HG03520 (cell line): ENCODE data around the gene ZNF653.

Source experiments
- ATAC-seq: cut with Tn5 transposase; IDR thresholded peaks from one replicate; pipeline ENCODE4 v1.9.1; 2021; ENCODE audit warnings: mild to moderate bottlenecking, moderate library complexity; ENCODE audit not compliant: unreplicated experiment

Gene ZNF653, protein sequence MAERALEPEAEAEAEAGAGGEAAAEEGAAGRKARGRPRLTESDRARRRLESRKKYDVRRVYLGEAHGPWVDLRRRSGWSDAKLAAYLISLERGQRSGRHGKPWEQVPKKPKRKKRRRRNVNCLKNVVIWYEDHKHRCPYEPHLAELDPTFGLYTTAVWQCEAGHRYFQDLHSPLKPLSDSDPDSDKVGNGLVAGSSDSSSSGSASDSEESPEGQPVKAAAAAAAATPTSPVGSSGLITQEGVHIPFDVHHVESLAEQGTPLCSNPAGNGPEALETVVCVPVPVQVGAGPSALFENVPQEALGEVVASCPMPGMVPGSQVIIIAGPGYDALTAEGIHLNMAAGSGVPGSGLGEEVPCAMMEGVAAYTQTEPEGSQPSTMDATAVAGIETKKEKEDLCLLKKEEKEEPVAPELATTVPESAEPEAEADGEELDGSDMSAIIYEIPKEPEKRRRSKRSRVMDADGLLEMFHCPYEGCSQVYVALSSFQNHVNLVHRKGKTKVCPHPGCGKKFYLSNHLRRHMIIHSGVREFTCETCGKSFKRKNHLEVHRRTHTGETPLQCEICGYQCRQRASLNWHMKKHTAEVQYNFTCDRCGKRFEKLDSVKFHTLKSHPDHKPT

DNA sequence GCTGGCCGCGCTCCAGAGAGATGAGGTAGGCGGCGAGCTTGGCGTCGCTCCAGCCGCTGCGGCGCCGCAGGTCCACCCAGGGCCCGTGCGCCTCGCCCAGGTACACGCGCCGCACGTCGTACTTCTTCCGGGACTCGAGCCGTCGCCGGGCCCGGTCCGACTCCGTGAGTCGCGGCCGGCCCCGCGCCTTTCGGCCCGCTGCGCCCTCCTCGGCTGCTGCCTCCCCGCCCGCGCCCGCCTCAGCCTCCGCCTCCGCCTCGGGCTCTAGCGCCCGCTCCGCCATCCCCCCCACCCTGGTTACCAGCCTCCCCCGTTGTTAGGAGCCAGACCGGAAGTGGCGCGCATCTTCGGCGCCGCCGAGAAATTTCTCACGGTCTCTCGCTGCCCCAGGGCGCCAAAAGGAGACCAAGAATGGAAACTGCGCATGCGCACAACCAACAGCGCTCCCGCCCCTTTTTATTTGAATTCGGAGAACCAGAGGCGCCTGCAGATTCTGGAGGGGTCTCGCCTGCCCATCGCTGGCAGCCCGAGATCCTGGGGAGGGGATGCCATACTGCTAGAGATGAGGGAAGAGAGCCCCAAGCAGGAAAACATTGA lies at the start of gene ZNF653:
ZNF653 (minus strand) TSS at position 336 of the 597 bp plus-strand sequence; CDS start at position 283, 53 bp downstream.
- ATAC-seq: peak; percentile 55

DNA sequence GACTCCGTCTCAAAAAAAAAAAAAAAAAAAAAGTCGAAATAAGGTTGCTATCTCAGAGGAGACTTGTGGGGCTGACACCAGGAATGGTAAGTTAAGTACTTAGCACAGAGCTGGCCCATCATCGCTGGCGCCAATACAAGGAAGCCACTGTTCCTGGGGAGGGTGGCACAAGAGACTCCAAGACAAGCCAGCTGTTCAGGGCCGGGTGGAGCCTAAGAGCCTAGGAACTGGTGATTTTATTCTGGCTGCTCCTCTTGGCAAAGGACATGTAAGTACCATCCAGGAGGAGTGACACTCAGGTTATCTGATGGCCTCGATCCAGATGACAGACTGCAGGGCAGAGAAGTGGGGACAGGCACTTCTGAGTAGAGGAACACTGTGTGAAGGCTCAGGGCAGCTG lies 49.6 kb upstream of the ZNF653 start:
- no peak for ATAC-seq

DNA sequence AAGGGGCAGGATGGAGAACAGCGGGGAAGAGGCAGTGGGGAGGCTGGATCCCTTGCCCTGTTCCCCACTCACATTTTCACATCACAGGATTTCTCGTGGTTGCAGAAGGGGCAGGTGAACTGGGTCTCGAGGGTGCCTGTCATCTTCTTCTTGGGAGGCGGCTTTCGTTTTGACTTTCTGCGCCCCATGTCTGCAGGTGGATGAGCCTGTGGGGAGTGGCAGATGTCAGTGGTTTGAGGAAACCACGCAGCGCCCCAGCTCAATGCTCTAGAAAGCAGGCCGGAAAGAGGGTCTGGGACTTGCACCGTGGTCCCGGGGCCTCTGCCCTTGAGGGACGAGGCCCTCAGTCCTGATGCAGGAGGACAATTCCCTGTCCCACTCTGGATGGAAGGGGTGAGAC lies 48.5 kb upstream of the ZNF653 start:
- no peak for ATAC-seq

GRCh38 chr19:11552666-11553372 lies 47.2 kb upstream of the ZNF653 start:
- ATAC-seq: no peak

DNA sequence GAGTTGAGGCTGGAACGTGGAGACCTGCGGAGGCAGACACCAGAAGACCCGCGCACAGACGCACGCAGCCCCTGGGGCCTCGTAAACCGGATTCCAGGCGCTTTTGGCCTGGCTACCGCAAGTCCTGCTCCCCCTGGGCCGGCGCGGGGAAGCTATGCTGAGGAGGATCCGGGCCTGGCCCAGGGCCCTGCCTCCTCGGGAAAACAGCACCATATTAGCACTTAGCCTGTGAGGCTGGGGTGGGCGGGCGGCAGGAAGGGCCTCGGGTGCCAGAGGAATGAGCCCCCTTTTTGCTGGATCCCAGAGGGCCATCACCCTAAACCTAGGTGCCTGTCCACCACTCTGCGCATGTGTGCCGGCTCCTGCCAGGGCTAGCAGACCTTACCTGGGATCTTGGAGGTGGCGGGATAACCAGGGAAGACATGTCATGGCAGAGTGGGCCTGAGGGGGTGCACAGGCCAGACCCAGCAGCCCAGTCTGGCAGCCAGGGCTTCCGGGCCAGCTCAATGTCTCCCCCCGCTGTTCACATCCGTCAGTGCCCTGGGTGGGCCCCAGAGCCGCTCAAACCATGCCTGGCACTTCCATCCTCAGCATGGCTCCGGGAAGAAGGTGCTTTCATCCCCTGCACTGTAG lies 46.1 kb upstream of the ZNF653 start:
- no peak for ATAC-seq

GRCh38 chr19:11550265-11550664 lies 44.6 kb upstream of the ZNF653 start:
- no peak for ATAC-seq

DNA sequence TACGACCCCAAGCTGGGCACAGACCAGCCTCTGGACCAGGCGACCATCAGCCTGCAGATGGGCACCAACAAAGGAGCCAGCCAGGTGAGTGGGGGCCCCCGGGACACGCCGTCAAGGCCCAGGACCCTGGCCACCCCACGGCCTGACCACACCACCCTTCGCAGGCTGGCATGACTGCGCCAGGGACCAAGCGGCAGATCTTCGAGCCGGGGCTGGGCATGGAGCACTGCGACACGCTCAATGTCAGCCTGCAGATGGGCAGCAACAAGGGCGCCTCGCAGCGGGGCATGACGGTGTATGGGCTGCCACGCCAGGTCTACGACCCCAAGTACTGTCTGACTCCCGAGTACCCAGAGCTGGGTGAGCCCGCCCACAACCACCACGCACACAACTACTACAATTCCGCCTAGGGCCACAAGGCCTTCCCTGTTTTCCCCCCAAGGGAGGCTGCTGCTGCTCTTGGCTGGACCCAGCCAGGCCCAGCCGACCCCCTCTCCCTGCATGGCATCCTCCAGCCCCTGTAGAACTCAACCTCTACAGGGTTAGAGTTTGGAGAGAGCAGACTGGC lies 43.8 kb upstream of the ZNF653 start:
- no peak for ATAC-seq

GRCh38 chr19:11547929-11548700 lies 42.5 kb upstream of the ZNF653 start:
- no peak for ATAC-seq

DNA sequence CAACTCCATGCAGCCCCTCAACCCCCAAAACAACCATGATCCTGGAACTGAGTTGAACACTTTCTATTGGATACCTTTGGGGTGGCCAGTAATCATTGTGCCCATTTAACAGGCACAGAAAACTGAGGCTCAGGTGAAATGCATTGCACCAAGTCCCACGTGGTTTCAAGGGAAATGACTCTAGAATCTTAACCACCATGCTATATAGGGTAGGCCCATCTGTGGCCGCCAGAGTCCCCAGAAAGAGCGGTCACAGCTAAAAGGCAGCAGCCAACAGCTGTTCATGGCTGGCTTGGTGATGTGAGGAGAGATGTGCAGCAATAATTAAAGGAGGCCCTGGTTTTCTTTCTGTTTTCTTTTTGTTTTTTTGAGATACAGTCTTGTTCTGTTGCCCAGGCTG lies 35.6 kb upstream of the ZNF653 start:
- ATAC-seq: no peak

DNA sequence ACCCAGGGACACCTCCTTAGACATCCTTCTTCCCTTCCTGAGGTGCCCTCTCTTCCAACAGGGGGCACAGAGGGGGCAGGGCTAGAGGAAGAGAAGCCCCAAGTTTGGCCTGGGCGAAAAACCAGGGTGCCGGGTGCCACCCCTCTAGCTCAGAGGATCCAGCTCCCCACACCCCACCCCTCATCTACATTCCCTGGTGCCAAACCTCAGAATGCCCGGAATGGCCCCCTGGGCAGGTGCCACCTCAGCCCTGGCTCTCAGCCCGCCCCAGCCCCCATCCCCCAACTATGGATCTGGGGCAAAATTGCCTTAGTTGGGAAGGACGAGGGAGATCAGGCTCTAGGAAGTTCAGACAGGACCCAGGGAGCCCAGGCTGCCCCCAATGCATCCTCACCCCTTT lies 35.0 kb upstream of the ZNF653 start:
- ATAC-seq: no peak

DNA sequence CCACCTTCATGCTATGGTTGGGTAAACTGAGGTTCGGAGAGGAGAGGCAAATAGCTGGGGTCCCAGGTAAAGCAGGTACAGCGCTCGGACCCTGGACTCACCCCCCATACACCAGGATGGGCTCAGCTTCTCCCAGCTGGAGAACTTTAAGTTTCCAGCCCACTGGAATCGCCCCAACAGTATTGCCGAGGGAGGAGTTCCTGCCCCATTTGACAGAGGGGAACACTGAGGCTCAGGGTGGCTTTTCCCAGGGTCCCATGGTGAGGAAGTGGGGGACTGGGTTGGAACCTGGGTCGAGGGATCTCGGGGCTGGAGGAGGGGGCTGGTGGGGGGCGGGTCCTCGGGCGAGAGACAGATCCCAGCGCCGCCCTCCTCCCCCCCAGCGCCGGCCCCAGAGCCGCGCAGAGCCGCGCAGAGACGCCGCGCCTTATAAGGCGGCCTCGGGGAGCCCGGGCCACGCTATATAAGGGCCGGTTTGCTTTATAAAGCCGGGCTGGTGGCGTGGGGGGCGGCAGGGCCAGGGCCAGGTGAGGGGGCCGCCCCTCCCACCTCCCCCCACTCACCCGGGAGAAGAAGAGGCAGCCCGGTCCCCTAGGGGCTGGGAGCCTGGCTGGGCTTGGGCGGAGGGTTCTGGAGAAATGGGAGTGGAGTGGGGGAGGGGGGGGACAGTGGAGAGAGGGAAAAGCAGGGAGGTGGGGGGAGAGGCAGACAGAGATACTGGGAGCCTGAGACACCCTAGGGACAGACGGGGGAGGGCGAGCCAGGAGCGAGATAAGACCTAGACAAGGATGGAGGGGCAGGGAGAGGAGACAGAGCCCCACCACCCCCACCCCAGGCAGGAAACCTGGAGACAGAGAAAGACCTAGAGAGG lies 34.1 kb upstream of the ZNF653 start:
- no peak for ATAC-seq

- no peak for ATAC-seq
These were observed 32.8 kb upstream of the ZNF653 start, which contains the start of gene CNN1 for GRCh38 chr19:11538232-11539036. Gene CNN1 (plus strand): TSS chr19:11538851. CDS start chr19:11538928, 77 bp downstream.

DNA sequence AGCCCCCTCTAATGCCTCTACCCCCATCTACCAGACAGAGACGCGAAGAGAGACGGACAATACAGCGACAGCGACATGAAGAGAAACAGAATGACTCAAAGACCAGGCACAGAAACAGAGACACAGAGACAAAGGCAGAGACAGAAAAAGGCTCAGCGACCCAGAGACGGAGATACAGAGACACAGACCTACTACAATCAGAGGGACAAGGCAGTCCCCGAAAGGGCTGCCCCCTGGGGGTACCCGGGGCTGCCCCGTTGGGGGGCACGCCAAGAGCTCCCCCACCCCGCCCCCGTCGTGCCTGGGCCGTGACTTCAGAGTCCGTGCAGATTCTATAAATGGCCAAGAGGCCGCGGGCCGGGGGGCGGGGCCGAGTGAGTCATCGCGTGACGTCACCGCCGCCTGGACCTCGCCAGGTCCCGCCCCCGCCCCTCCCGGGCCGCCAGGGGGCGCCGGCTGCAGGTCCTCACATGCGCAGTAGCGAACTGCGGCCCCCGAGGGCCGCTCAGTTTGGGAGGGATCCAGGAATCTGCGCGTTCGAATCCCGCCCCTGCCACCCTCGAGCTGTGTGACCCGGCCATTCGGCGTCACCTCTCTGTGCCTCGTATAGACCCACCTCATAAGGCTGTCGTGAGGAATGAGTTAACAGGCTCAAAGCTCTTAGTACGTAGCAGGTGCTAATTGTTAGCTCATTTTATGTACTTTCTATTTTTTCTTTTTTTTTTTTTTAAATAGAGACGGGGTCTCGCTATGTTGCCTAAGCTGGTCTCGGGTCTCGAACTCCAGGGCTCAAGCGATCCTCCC lies 30.4 kb upstream of the ZNF653 start:
- ATAC-seq: no peak

DNA sequence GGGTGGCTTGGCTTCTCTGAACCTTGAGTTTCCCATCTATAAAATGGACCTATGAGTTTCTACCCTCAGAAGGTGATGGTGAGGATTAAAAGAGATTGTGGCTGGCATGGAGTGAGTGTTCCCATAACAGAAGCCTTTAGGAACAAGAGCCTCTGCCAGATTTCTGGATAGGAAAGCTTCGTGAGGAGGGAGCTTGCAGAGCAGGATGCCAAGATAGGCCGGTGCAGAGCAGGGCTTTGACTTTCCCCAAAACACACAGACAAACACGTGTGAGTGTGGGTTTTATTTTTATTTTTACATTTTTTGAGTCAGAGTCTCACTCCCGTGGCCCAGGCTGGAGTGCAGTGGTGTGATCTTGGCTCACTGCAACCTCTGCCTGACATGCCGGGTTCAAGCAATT lies 29.3 kb upstream of the ZNF653 start:
- no peak for ATAC-seq

- ATAC-seq: no peak
These were observed 28.9 kb upstream of the ZNF653 start for GRCh38 chr19:11534538-11534937.

- ATAC-seq: no peak
These were observed 24.8 kb upstream of the ZNF653 start for GRCh38 chr19:11530432-11530831.
